Gastrocnemius medialis (tissue), 4 donors: ENCODE measurements around the gene HDGF. TPM values are rescaled to one million over a fixed set of nuclear protein-coding genes. Genes with fewer than 3 reads are reported as not detected.

ENCODE experiments used
- ATAC-seq, 2 donors: fragments of 150-250 bp; one replicate each; pipeline ENCODE4 v1.9.1; 2016
- DNase-seq, 2 donors: peaks; one replicate each; pipeline ENCODE4 v3.0.0-alpha.2; 2019
- H3K27ac ChIP-seq, 4 donors: fragments of 200-600 bp; sonication (generic); 1 replicate in 1 of 4; 2 replicates in 3 of 4; pipeline ENCODE4 v1.5.1; 2016 to 2018; ENCODE audit warnings: mild to moderate bottlenecking in 2 of 4, moderate library complexity in 1 of 4
- H3K27me3 ChIP-seq, 3 donors: fragments of 200-600 bp; sonication (generic) in 2 of 3; 1 replicate in 1 of 3; 2 replicates in 2 of 3; pipeline versions ENCODE4 v1.5.1 to v1.6.0; 2016 to 2019; ENCODE audit warnings: mild to moderate bottlenecking in 1 of 3, moderate library complexity in 1 of 3
- H3K36me3 ChIP-seq, 2 donors: fragments of 200-600 bp; sonication (generic) in 1 of 2; one replicate each; pipeline ENCODE4 v1.5.1; 2017 to 2018
- H3K4me1 ChIP-seq, 2 donors: fragments of 200-600 bp; sonication (generic) in 1 of 2; one replicate each; pipeline ENCODE4 v1.5.1; 2016 to 2017; ENCODE audit warnings: mild to moderate bottlenecking in 2 of 2
- H3K4me3 ChIP-seq, 4 donors: fragments of 200-600 bp; sonication (generic) in 3 of 4; 1 replicate in 1 of 4; 2 replicates in 3 of 4; pipeline ENCODE4 v1.5.1; 2016 to 2019; ENCODE audit warnings: mild to moderate bottlenecking in 2 of 4
- H3K9me3 ChIP-seq, 3 donors: fragments of 200-600 bp; sonication (generic) in 2 of 3; 1 replicate in 1 of 3; 2 replicates in 2 of 3; pipeline ENCODE4 v1.5.1; 2016 to 2019
- CTCF ChIP-seq, 5 experiments: fragments of 450-650 bp in 3 of 5; fragments of 200-600 bp in 2 of 5; sonication (generic) in 2 of 5; IDR thresholded peaks in 4 of 5; conservative IDR thresholded peaks in 1 of 5; 1 replicate in 4 of 5; 2 replicates in 1 of 5; pipeline ENCODE4 v1.5.1; 2016 to 2019; ENCODE audit warnings: antibody characterized with exemption in 5 of 5, mild to moderate bottlenecking in 3 of 5, moderate library complexity in 3 of 5
- POLR2A ChIP-seq, 2 donors: fragments of 450-650 bp; IDR thresholded peaks; one replicate each; pipeline ENCODE4 v1.6.1; 2017; ENCODE audit warnings: antibody characterized with exemption in 2 of 2, mild to moderate bottlenecking in 2 of 2, moderate library complexity in 2 of 2
- in situ Hi-C, 4 donors: fragments of 200-750 bp; cut with MboI; loops; one replicate each; pipeline versions ENCODE4 v1.15.0 to v1.8.0; 2017; ENCODE audit warnings: low sequenced_read_pairs in 4 of 4
- intact Hi-C: fragments of 100-400 bp; cut with DNase I; formaldehyde crosslinking; loops from one replicate; pipeline ENCODE4 v1.15.1; 2023; ENCODE audit warnings: low total_unique reads
- total RNA-seq, 4 donors: library from RNA; depleted of rRNA; stranded (reverse); fragments of >200 nt; gene quantifications; one replicate each; pipeline versions ENCODE4 v1.1.0 to v1.2.3, GENCODE V29; 2016

The HDGF gene
- total RNA-seq, 4 donors from 2014 or later = 154 to 281 (median 240) TPM

DNA sequence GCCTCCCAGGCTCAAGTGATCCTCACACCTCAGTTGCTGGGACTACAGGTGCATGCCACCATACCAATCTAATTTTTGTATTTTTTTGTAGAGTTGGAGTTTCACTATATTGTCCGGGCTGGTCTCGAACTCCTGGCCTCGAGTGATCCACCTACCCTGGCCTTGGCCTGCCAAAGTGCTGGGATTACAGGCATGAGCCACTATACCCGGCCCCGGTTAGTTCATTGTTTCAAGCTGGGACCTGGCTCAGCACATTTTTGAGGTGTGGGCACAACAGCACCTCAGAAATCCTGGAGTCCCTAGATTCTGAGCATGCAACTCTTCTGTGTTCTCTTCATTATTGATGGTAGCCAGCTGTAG lies 43.9 kb upstream of the HDGF start:
- DNase-seq (no peak), ATAC-seq (no peak)
- no peak overlapping the region for H3K4me3 ChIP-seq
- H3K36me3 ChIP-seq = peaks cover 0 to 98% of the 10 kb centered on the region in 2 donors
- in situ Hi-C loops (no loop called here), intact Hi-C loops (no loop called here)
- H3K9me3 ChIP-seq = no peaks in the 10 kb centered on the region
- TF ChIP-seq CTCF (IDR thresholded peaks at IDR 0.05 in 4 of 5, conservative IDR thresholded peaks at IDR 0.05 in 1 of 5) = no peak
- TF ChIP-seq POLR2A (IDR thresholded peaks at IDR 0.05) = no peak
- H3K27ac ChIP-seq = no peak overlapping the region
- peaks cover 0 to 7% of the 10 kb centered on the region in 2 donors for H3K4me1 ChIP-seq
- H3K27me3 ChIP-seq = no peaks in the 10 kb centered on the region

DNA sequence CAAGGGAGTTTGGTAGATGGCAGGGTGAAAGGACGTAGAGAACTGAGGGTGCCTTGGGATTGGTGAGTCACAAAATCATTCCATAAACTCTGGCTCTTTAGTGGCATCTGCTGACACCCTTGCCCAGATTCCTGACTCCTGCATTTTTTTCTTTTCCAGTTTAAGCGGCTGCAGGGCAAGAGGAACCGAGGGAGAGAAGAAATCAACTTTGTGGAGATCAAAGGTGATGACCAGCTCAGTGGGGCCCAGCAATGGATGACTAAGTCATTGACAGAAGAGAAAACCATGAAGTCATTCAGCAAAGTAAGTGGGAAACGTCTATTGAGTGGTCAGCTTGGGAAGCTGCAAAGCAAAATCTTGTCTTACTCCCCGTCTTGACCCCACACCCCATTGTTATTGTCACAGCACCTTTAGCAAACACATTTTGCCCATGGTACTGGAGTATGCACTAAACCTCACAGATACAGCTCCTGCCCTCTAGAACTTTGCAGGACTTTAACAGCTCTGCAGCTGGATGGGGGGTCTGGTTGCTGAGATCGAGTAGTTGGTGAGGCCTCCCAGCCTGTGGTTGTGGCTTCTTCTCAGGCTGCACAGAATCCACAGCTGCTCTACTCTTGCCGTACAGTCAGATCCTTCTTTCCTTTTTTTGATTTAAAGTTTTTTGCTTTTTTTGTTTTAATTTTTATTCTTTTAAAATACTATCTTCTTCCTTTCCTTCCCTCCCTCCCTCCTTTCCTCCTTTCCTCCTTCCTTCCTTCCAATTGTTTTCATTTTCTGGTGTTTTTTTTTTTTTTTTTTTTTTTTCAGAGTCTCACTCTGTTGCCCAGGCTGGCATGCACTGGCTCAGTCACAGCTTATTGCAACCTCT lies 43.3 kb upstream of the HDGF start:
- no peak for ATAC-seq
- intact Hi-C loops = no loop called here
- no peak for TF ChIP-seq CTCF (IDR thresholded peaks at IDR 0.05 in 4 of 5, conservative IDR thresholded peaks at IDR 0.05 in 1 of 5)
- TF ChIP-seq POLR2A (IDR thresholded peaks at IDR 0.05) = no peak
- H3K36me3 ChIP-seq = peaks cover 0 to 95% of the 10 kb centered on the region in 2 donors
- H3K4me1 ChIP-seq = peaks cover 0 to under 1% of the 10 kb centered on the region in 2 donors
- H3K27me3 ChIP-seq = no peaks in the 10 kb centered on the region
- H3K9me3 ChIP-seq = no peaks in the 10 kb centered on the region
- no peak overlapping the region for H3K4me3 ChIP-seq
- in situ Hi-C loops = no loop called here
- DNase-seq = no peak
- no peak overlapping the region for H3K27ac ChIP-seq

GRCh38 chr1:156789621-156790318 lies 38.3 kb upstream of the HDGF start:
- intact Hi-C loops (no loop called here), in situ Hi-C loops (no loop called here)
- TF ChIP-seq POLR2A (IDR thresholded peaks at IDR 0.05) = no peak
- TF ChIP-seq CTCF (IDR thresholded peaks at IDR 0.05 in 4 of 5, conservative IDR thresholded peaks at IDR 0.05 in 1 of 5) = no peak
- Histone ChIP-seq H3K4me3 (no peak overlapping the region), H3K4me1 (no peaks in the 10 kb centered on the region), H3K27ac (no peak overlapping the region), H3K27me3 (no peaks in the 10 kb centered on the region), H3K36me3 (peaks cover 0 to 76% of the 10 kb centered on the region in 2 donors), H3K9me3 (no peaks in the 10 kb centered on the region)
- DNase-seq (no peak), ATAC-seq (no peak)

GRCh38 chr1:156788136-156788535 lies 36.7 kb upstream of the HDGF start:
- Histone ChIP-seq H3K9me3 (no peaks in the 10 kb centered on the region), H3K27ac (no peak overlapping the region), H3K36me3 (peaks cover 0 to 77% of the 10 kb centered on the region in 2 donors), H3K27me3 (no peaks in the 10 kb centered on the region), H3K4me3 (no peak overlapping the region), H3K4me1 (no peaks in the 10 kb centered on the region)
- intact Hi-C loops = no loop called here
- in situ Hi-C loops = no loop called here
- TF ChIP-seq CTCF (IDR thresholded peaks at IDR 0.05 in 4 of 5, conservative IDR thresholded peaks at IDR 0.05 in 1 of 5) (no peak), POLR2A (IDR thresholded peaks at IDR 0.05) (no peak)
- DNase-seq = no peak
- ATAC-seq = no peak
